Body of pancreas (tissue), 4 donors: ENCODE results near the gene SLC43A1. TPM values are rescaled to one million over a fixed set of nuclear protein-coding genes. Genes with fewer than 3 reads are reported as not detected.
"Not testable (repeated sequence)": the region's sequence is repeated elsewhere in the genome, so short reads cannot be mapped to it uniquely, and the experiment has no call there.

Experiments used
- ATAC-seq: fragments of 150-250 bp; one replicate; pipeline ENCODE4 v1.9.1; 2016
- DNase-seq, 4 donors: peaks; one replicate each; pipeline ENCODE4 v3.0.0-alpha.2; 2019
- H3K27ac ChIP-seq, 4 donors: fragments of 200-600 bp; sonication (generic); 1 replicate in 3 of 4; 2 replicates in 1 of 4; pipeline versions ENCODE4 v1.5.1 to v1.6.1; 2016 to 2019; ENCODE audit warnings: mild to moderate bottlenecking in 1 of 4, mixed read lengths in 1 of 4, moderate library complexity in 1 of 4
- H3K27me3 ChIP-seq, 2 donors: fragments of 200-600 bp; sonication (generic); one replicate each; pipeline ENCODE4 v1.6.0; 2016; ENCODE audit warnings: mild to moderate bottlenecking in 1 of 2
- H3K36me3 ChIP-seq, 2 donors: fragments of 200-600 bp; sonication (generic); replicated peaks in 1 of 2; 2 replicates each; pipeline ENCODE4 v1.5.1; 2016; ENCODE audit warnings: low read depth in 2 of 2; ENCODE audit not compliant: insufficient read depth in 1 of 2
- H3K4me1 ChIP-seq: fragments of 200-600 bp; sonication (generic); one replicate; pipeline ENCODE4 v1.6.0; 2016
- H3K4me3 ChIP-seq, 2 donors: fragments of 200-600 bp; sonication (generic); 1 replicate in 1 of 2; 2 replicates in 1 of 2; pipeline ENCODE4 v1.5.1; 2016 to 2019
- H3K9me3 ChIP-seq, 3 donors: fragments of 200-600 bp; sonication (generic); 1 replicate in 2 of 3; 2 replicates in 1 of 3; pipeline ENCODE4 v1.5.1; 2016
- POLR2A ChIP-seq, 3 donors: fragments of 450-650 bp; IDR thresholded peaks; one replicate each; pipeline ENCODE4 v1.6.1; 2016; ENCODE audit warnings: antibody characterized with exemption in 3 of 3, mild to moderate bottlenecking in 2 of 3
- WGBS, 2 donors: methylation state at CpG; one replicate each; pipeline ENCODE4 v1.1.5; 2017; 5-methylcytosine and 5-hydroxymethylcytosine counted together
- intact Hi-C: fragments of 100-400 bp; cut with DNase I; formaldehyde crosslinking; loops from one replicate; pipeline ENCODE4 v1.15.1; 2023
- total RNA-seq, 2 donors: library from RNA; depleted of rRNA; stranded (reverse); fragments of >200 nt; gene quantifications; one replicate each; pipeline ENCODE4 v1.1.0, GENCODE V29; 2016
- TF ChIP-seq, protein P1 (sequence below), 7 experiments: fragments of 450-650 bp in 4 of 7; fragments of 200-600 bp in 3 of 7; sonication (generic) in 3 of 7; IDR thresholded peaks; one replicate each; pipeline ENCODE4 v1.5.1; 2016 to 2019; ENCODE audit warnings: antibody characterized with exemption in 7 of 7

Gene SLC43A1
- total RNA-seq, 2 donors from 2014 or later = 87.7 to 128 TPM

DNA sequence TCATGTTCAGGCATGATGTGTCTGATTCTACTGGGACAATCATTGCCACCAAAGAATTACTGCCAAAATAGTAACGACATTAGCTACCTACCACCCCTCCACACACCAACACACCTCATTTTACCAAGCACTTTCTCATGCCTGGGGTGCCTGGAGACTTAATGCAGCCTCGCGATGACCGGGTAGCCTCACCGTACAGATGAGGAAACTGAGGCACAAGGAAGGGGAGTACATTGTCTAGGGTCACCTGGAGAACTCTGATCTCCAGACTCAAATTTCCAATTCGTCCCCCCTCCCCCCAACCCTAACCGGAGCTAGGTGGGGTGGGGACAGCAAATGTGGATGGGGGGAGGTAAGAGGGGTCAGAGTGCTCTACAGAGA lies 57.9 kb downstream of the SLC43A1 start:
- no peak for TF ChIP-seq POLR2A (IDR thresholded peaks at IDR 0.05)
- TF ChIP-seq, protein P1, sequence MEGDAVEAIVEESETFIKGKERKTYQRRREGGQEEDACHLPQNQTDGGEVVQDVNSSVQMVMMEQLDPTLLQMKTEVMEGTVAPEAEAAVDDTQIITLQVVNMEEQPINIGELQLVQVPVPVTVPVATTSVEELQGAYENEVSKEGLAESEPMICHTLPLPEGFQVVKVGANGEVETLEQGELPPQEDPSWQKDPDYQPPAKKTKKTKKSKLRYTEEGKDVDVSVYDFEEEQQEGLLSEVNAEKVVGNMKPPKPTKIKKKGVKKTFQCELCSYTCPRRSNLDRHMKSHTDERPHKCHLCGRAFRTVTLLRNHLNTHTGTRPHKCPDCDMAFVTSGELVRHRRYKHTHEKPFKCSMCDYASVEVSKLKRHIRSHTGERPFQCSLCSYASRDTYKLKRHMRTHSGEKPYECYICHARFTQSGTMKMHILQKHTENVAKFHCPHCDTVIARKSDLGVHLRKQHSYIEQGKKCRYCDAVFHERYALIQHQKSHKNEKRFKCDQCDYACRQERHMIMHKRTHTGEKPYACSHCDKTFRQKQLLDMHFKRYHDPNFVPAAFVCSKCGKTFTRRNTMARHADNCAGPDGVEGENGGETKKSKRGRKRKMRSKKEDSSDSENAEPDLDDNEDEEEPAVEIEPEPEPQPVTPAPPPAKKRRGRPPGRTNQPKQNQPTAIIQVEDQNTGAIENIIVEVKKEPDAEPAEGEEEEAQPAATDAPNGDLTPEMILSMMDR (IDR thresholded peaks at IDR 0.05) = no peak
- DNase-seq (no peak), ATAC-seq (peak; percentile 10)
- Histone ChIP-seq H3K27me3 (no peaks in the 10 kb centered on the region), H3K27ac (no peak overlapping the region), H3K9me3 (no peaks in the 10 kb centered on the region), H3K4me3 (no peak overlapping the region), H3K4me1 (peaks cover 58% of the 10 kb centered on the region), H3K36me3 (no peaks in the 10 kb centered on the region)
- intact Hi-C loops = no loop called here
- 8 to 20% methylated on average over 7 of the region's 7 CpGs for whole genome bisulfite sequencing, 2 donors

DNA sequence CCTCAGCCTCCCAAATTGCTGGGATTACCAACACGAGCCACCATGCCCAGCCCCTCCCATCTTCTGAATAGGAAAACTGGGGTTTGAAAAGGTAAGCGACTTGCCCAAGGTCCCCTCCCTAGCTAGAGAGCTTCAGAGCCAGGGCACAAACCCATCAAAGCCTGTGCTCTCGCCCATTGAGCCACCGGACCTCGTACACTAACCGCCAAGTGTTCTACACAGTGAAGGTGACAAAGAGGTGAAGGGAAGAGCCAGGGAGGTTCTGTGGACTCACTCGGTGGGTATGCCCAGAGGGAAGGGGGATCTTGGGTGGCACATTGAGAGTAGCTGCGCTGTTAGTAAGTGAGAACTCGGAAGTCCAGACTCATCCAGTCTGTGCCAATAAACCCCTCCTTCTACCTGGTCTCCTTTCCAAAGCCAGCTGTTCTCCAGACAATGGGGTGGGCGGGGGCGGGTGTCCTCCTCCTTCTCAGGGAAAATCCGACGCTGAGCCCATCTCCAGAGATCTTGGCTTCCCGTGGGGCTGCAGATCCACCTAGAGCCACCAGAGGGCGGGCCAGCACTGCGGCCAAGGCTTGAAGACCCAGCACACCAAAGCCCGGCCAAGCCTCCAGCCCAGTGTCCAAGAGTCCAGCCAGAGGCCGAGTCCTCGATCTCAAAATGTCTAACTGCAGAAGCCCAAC lies 58.4 kb downstream of the SLC43A1 start:
- intact Hi-C loops = no loop called here
- no peaks in the 10 kb centered on the region for H3K27me3 ChIP-seq
- no peak overlapping the region for H3K4me3 ChIP-seq
- 9 to 12% methylated on average over 16 to 19 of the region's 19 CpGs for WGBS, 2 donors
- TF ChIP-seq POLR2A (IDR thresholded peaks at IDR 0.05) = no peak
- TF ChIP-seq, protein P1 (IDR thresholded peaks at IDR 0.05) = peak; percentile 94 to 100 (median 96)
- no peak overlapping the region for H3K27ac ChIP-seq
- peaks cover 58% of the 10 kb centered on the region for H3K4me1 ChIP-seq
- ATAC-seq (peak; percentile 75), DNase-seq (peak; percentile 89 to 91 (median 89))
- no peaks in the 10 kb centered on the region for H3K9me3 ChIP-seq
- no peaks in the 10 kb centered on the region for H3K36me3 ChIP-seq

DNA sequence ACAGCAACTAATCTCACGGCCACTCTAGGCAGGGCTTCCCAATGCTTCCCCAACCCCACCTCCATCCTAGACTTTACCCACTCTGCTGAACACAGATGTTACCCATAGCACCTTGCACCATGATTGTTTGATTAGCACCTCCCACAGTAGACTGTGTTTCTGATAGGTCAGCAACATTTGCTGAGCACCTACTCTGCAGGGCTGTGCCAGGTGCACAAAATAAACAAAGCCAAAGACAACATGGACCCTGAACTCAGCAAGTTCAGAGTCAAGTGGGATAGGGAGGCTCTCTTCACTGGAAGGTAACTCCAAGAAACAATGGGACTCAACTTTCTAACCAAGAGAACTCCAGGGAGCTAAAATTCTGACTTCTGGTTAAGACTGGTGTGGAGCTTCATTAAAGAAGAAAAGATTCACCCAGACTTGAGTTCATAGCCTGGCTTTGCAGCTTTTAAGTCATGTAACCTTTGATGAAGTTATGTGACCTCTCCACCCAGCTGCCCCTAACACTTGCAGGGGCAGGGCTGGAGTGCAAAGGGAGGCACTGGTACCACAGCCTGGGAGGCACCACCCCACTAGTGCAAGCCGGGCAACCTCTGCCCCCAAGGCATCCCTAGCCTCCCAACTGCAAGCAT lies 61.8 kb downstream of the SLC43A1 start:
- no peaks in the 10 kb centered on the region for H3K36me3 ChIP-seq
- H3K27ac ChIP-seq = no peak overlapping the region
- intact Hi-C loops = no loop called here
- no peak for TF ChIP-seq POLR2A (IDR thresholded peaks at IDR 0.05)
- TF ChIP-seq, protein P1 (IDR thresholded peaks at IDR 0.05) = no peak
- no peaks in the 10 kb centered on the region for H3K27me3 ChIP-seq
- DNase-seq (peak in 3 of 4 donors; percentile 46 to 67 (median 56)), ATAC-seq (peak; percentile 73)
- H3K9me3 ChIP-seq = no peaks in the 10 kb centered on the region
- WGBS, 2 donors = 54 to 62% methylated on average over 2 of the region's 2 CpGs
- H3K4me3 ChIP-seq = no peak overlapping the region
- H3K4me1 ChIP-seq = peaks cover 32% of the 10 kb centered on the region

DNA sequence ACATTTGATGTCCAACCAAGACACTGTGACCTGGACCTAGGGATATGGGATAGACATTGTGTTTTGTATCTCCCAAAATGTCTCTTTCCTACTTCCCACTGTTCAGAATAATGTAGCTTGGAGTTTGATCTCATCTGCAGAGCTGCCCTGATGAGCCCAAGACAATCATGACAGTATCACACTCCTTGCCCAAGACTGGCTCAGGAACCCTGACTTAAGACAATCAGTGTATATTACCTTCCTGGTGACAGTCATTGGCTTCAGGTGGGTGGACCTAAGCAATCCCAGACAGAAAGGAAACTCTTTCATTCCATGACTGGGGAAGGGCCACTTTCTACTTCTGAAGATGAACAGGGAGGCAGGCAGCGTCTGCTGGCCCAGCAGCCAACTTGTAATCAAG lies 69.4 kb downstream of the SLC43A1 start:
- no peaks in the 10 kb centered on the region for H3K27me3 ChIP-seq
- H3K9me3 ChIP-seq = no peaks in the 10 kb centered on the region
- WGBS, 2 donors = 86 to 100% methylated on average over 1 of the region's 1 CpG
- intact Hi-C loops = loop anchor here (10.0 kb wide), 1 partner anchor 189 kb away; no protein-coding TSS in a partner anchor
- H3K36me3 ChIP-seq = no peaks in the 10 kb centered on the region
- H3K27ac ChIP-seq = no peak overlapping the region
- H3K4me1 ChIP-seq = no peaks in the 10 kb centered on the region
- DNase-seq (no peak), ATAC-seq (no peak)
- H3K4me3 ChIP-seq = no peak overlapping the region
- TF ChIP-seq, protein P1 (IDR thresholded peaks at IDR 0.05) = no peak

DNA sequence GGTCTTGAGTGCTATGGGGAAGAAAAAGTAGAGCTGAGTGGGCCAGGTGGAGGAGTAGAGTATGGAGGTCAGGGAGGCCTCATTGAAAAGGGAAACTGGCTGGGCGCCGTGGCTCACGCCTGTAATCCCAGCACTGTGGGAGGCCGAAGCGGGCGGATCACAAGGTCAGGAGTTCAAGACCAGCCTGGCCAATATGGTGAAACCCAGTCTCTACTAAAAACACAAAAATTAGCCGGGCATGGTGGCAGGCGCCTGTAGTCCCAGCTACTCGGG lies 70.4 kb downstream of the SLC43A1 start:
- 83 to 91% methylated on average over 9 of the region's 9 CpGs for WGBS, 2 donors
- not testable (repeated sequence) for ATAC-seq, H3K4me3 ChIP-seq, H3K36me3 ChIP-seq, H3K9me3 ChIP-seq, H3K27ac ChIP-seq, H3K27me3 ChIP-seq, DNase-seq, H3K4me1 ChIP-seq
- intact Hi-C loops = loop anchor here (10.0 kb wide), 1 partner anchor 190 kb away; no protein-coding TSS in a partner anchor
